ENCODE results near the gene SUMO2.
"Not testable (repeated sequence)": the region's sequence is repeated elsewhere in the genome, so short reads cannot be mapped to it uniquely, and the experiment has no call there.

- TF ChIP-seq CTCF (IDR thresholded peaks at IDR 0.05; ENCODE audit: low read depth, low read length, poor library complexity, severe bottlenecking); EZH2phosphoT487 (IDR thresholded peaks at IDR 0.05; ENCODE audit: borderline replicate concordance, low read length): not testable (repeated sequence)
Measured at GRCh38 chr17:75207050-75207407, 24.3 kb upstream of the SUMO2 start.

Measured in DOHH2 (cell line).